GM19328 (cell line): ENCODE measurements around the gene PLSCR4.
A peak's percentile ranks its signal among the peaks of the same experiment; 100 is the strongest.

Source experiments
- ATAC-seq: cut with Tn5 transposase; IDR thresholded peaks from one replicate; pipeline ENCODE4 v1.9.1; 2021; ENCODE audit warnings: mild to moderate bottlenecking, moderate library complexity; ENCODE audit not compliant: unreplicated experiment

Gene PLSCR4

DNA sequence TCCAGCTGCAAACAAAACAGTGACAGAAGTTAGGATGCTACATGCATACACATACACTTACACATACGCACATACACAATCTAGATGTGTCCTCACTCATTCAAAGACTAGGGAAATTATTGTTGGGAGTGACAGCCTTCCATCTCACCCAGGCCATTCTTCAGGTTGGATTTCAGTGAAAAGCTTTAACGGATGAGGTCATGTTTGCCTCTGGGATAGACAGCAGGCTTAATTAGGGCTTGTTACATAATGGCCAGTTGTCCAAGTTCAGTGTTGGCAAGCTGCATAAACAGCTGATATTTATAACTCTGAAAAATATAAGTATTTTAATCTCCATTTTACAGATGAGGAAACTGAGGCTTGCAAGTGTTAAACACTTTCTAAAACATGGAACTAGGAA lies 54.1 kb downstream of the PLSCR4 start:
- no peak for ATAC-seq

DNA sequence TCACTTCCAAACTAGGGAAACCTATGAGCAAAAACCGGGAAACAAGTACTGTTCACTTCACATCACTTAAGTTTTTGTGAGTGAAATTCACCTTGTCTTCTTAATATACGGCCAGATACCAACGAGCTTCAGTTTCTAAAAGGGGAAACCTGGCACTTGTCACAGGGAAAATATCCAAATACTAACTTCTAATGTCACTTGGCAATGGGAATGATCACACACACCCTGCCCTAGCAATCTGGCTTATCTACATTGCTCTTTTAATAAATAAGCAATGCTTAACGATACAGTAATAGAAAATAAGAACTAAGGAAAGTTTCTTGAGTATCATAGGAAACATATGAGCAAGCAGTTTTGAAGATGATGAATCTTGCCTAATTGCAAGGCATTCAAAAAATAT lies 55.3 kb downstream of the PLSCR4 start:
- ATAC-seq: no peak

DNA sequence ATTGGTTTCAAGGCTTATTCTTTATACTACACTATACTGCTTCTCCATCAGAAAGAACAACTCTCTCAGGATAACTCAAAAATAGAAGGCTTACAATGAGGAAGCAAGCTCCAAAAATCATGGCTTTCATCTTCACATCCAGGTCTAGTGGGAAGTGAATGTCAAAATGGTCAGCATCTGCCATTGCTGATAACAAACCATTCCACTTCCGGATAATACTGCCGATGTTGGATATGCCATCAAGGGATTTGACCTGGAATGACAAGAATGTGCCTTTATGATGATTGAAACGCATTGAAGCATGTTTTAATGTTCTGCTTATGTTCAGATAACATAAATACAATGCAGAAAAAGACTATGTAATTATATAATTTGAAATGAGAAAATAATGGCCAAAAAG lies 55.9 kb downstream of the PLSCR4 start:
- ATAC-seq: no peak

DNA sequence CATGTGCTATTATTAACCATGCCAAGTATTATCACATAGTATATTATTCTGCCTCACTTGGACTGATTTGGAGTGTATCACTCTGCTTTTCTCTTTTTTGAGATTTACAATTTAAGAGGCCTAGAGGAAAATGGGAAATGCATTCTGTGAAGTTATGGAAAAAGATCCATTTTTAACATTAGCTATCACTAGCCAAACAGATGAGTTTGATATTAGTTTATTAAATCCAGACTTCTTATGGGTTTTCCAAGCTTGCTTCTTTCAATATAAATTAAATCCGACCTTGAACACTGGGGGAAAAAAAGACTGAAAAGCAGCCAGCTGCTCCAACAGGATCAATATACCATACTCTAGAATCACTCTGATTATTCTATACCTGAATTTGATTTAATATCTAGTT lies 59.9 kb downstream of the PLSCR4 start:
- no peak for ATAC-seq

DNA sequence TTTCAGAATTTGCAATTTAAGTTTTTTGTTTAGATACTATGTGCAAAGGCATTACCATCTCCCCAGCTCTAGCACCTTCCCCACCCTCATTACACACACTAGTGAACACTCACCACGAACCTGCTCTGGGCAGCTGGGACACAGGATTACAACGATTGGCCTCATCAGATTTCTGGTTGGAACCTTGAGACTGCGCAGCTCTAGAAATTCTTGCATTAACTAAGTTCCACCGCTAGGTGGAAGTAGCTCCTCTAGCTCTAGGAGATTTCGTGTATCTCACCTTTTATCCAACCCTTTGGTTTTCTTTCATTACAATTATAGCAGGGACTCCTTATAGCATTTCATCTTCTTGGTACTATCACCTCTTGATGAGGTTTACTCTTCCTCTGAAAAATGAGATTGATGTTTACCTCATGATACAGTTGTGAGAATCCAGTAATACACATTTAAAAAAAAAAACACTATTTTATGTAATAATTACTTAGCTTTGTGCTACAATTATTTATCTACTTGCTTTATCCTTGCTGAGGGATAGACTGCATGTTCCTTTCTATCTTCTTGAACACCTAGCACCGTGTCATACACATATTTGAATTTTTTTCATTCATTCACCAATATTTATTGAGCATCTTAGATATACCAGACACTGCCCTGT lies 61.3 kb downstream of the PLSCR4 start:
- ATAC-seq: peak; percentile 89

DNA sequence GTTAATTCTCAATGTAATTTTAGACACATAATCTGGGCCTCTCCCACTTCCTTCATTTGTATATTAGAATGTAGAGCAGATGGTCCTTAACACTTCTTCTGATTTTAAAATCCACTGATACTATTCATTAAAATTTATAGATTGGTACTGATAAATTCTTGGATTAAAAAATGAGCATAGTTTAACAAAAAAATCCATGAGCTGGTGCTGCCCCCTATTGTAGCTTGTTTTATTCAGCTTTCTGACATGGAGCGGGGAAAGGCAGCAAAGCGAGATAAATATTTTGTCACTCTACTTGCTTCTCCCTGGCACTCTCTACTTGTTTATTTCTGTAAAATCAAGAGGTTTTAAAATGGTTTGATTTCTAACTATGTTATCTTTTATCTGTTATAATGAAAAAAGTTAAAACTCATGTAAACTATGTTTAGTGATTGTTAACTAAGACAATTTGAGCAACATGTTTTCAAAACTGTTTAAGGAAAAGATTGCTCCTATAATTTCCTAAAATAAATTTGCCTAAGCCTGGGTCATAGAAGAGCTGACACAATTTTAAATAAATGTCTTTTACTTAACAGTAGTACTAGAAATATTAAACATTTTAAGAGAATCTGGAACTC lies 63.5 kb downstream of the PLSCR4 start:
- ATAC-seq: no peak

DNA sequence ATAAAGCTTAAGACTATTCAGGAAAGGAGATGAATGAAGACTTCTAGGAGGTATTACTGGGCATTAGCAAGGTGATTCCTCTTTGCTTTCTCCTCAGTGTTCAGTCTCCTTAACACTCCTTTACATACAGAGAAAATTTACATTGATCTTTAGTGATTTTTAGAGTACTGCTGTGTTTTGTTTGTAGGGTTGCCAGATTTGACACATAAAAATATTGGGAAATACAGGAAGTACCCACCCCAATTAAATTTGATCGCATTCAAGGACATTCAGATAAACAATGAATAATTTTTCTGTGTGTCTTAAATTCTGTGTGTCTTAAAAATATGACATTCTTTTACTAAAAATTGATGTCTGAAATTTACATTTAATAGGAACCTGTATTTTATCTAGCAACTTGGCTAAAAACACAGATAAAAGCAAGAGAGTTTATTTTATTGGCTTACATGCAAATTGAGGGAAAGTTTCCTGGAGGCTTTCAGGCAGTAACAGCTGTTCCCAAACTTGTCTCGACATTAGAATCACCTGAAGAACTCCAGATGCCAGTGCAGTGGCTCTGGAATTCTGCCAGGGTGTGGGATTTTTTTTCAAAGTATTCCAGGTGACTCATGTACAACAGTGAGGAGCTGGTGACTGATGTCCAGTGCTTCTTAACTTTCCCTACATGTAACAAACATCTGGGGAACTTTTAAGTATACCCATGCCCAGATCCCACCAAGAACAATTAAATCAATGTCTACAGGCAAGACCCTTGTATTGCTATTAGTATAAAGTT lies 66.5 kb downstream of the PLSCR4 start:
- ATAC-seq: no peak

DNA sequence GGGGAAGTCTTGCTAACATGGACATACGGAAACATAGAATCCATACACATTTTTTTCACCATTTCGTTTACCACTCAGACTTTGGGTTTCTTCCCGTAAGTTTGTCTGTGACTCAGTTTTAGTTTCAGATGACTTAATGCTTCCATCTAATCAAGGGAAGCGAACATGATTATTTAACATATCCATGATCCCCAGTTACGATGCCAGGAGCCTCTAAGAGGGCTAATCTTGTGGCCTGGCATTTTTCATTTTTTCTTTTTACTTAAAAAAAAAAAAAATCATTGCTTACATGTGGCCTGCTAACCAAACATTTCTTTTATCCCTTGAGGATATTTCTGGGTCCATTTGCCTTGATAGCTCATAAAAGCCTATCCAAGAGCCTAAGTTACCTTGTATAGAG lies 69.7 kb downstream of the PLSCR4 start:
- no peak for ATAC-seq

DNA sequence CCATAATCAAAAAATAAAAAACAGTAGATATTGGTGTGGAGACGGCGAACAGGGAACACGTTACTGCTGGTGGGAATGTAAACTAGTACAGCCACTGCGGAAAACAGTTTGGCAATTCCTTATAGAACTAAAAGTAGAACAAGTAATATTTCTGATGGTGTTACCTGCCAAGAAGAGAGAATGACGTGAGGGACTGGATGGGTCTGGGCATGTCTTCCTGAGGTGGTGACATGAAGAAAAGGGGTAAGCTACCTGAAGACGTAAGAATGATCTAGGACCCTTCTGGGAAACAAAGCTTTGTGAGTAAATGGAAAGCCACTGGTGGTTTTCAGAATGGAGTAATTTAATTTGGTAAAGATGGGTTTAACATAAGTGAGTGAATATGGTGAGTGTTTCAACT lies 70.5 kb downstream of the PLSCR4 start:
- ATAC-seq: no peak

DNA sequence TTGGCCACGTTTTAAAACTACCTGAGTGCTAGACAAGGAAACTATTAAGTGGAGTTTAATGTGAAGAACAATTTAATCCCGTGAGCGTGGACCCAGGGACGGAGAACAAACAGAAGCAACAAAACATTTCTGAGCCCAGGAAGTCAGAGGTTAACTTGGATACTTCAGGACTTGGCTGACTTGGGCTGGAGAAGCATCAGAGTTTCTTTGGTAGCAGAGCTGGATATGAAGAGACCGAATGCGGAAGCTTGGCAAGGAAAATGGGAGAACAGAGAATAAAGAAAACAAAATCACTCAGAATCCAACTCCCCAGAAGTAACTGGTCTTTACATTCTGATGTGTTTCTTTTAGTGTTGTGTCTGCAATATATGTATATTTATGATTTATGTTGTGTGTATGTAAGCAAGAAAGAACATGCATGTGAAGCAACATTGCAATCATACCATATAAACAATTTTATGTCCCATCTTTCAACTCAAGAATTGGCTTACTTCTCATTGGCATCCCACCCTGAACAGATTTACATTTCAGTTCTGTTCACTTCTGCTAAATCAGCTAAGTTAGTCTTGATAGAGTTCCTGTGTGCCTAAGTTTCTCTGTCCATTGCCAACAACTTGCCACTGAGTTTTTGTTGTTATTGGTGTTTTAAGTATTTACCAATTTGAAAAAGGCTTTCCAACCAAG lies 72.8 kb downstream of the PLSCR4 start:
- ATAC-seq: no peak

DNA sequence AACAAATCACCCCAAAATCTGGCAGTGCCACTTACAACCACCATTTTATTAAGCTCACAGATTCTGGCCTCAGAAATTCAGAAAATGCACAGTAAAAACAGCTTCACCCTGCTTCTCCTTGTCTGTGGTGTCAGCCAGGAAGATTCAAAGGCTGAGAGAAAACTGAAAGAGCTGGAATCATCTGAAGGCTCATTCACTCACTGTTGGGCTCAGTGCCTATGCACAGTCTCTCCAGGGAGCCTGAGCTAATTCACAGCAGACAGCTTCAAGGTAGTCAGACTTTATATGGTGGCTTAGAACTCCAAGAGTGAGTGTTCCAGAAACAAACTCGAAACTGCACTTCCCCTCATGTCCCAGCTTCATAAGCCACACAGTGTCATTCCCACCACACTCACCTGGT lies 73.4 kb downstream of the PLSCR4 start:
- no peak for ATAC-seq

DNA sequence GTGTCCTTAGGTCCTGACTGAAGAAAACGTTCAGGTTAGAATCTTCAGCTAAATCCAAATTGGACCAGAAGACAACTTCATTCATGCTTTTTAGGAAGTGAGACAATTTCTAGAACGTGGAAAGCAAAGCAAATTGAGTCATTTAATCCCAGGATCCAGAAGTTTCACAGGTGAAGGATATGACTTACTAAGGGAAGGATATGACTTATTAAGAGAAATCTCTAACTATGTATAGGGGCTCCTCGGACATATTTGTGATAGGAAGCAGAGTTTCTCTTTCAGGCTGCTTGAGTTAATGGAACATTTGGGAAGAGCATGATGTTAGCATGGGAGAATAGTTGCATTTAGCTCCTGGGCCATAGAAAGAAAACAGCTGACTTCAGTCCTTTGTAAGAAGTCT lies 73.8 kb downstream of the PLSCR4 start:
- no peak for ATAC-seq

DNA sequence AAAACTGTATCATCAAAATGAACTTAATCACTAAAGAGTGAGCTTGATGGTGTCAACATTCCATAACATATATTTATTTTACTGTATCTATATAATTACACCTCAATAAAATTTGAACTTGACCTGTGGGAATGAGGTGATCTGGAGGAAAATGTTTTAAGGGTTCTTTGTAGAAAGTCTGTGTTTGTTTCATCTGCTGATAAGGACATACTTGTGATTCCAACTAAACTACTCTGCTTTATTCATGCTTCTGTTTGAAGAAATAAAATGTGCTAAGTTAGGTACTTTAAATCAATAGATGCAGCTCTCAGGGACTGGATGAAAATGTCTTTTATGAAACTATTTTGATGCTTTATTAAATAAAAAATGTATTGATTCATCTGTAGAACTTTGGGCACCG lies 78.3 kb downstream of the PLSCR4 start:
- no peak for ATAC-seq

DNA sequence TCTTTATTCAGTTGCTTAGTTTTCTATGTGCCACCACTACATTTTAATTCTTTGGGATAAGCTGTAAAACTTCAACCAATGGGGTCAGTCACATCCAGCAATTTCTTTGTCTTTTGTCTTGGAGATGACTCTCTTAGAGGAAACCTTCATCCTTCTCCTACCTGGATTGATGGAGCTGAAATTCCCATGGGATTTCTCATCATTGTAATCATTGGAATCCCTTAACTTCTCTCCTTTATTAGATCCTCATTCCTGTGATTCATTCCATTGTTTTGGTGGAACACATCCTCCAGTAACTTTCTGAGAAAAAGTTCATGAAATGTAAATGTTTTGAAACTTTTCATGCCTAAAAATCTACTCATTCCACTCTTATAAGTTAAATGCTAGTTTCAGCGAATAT lies 80.3 kb downstream of the PLSCR4 start:
- no peak for ATAC-seq

DNA sequence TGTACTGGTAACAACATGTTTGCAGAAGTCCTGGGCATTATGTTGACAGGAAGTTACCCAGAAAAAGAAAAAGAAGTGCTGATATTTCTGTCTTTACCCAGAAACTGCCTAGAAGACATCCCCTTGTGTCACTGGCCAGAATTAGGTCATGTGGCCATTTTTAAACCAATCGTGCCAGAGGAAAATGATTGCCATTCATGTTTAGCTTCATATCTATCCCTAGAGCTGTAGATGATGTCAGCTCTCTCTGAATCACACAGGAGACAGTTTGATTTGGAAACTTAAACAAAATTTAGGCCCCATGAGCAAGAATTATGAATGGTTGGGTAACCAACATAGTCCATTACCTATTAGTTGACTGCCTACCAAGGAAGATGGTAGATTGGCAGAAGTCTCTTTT lies 81.0 kb downstream of the PLSCR4 start:
- ATAC-seq: no peak

DNA sequence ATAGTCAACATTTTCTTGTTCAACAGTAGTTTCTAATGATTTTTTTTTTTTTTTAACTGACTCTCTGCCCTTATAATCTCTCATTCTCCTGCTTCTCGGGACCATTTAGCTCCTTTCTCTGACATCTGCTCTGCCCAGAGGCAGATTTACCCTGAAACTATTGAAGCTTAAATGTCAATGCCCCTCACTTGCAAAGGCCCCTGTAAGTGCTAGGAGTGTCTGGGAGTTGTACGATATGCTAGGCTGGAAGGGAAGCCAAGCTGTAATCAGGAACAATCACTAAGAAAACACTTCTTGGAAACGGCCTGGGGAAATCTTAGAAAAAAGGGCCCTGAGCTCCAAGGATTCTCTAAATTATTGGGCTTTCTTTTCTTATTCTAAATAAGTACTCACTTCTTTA lies 84.1 kb downstream of the PLSCR4 start:
- ATAC-seq: no peak

DNA sequence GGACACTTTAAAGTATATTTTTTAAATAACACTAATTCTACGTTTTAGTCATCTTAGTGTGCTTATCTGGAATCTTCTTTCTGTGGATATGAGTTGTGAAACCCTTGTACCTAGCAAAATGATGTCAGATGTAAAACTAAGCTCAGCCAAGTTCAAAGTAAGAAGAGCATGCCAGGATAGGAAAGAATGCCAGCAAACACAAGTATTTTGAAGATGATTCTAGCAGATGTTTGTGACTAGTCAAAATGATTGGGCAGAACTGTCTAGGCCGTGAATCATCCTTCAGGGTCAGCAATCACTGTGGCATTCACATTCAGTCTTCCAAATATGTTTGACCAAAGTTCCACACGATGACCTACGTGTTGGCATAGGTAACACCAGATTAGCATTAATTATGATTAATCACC lies 84.5 kb downstream of the PLSCR4 start:
- no peak for ATAC-seq

DNA sequence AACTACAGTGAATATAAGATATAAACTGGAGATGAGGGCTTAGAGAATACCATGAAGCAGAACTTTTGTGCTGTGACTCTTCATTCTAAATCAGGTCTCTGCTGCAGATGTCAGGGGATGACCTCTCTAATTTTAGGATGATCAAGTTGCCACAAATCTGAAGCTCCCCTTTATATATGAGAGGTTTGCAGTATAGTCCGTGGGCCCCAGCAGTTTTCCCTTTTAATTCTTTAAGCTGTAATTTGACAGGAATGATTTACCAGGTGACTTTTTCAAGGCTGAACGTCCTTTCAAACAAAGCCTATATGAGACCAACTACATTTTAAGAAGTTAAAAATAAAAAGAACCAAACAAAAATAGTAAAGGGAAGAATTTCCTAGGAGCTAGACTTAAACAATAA lies 85.0 kb downstream of the PLSCR4 start:
- ATAC-seq: no peak

DNA sequence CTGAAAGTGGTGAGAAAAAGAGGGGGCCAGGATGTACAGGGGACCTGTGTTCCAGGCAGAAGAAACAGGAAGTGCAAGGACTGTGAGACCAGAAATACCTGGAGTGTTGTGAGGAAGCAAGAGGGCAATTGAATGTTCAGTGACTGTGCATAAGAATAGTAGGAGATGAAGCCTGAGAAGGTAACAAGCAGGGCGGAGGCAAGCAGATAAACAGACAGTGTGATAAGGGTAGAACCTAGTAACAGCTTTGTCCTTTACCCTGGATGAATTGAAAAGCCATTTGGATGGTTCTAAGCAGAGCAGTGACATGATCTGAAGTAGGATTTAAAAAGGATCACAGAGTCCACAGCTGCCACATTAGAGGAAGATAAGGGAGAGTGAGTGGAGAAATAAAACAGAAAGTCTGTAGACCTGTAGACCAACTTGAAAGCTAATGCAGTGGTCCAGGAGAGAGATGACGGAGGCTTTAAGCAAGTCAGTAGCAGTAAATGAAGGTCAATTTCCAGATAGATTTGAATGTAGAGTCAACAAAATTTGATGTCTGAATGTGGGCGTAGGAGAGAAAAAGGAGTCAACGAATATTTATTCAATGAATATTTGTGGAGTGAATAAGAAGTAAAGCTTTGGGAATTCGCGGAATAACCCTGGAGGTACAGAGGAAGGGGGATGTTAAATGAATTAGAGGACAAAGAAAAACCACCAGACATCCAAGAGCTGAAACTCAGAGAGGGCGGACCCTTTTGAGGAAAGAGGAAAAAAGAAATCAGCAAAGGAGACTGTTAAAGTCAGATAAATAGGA lies 85.7 kb downstream of the PLSCR4 start:
- ATAC-seq: no peak

DNA sequence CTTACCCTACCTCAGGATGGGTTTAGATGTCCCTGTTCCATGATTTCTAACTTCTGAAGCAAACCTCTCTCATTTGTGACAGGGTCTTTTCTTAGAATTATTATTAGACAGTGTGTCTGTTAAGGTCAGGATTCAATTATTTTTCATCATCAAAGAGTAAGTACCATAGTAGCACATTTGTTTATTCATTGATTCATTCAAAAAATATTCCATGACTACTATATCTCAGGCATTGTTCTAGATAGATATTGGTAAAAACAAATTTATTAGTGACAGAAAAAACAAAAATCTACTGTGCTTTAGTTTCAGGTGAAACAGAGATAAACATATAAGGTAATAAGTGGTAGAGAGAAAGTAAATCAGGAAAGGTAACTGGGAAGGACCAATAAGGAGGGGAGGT lies 86.4 kb downstream of the PLSCR4 start:
- ATAC-seq: no peak

DNA sequence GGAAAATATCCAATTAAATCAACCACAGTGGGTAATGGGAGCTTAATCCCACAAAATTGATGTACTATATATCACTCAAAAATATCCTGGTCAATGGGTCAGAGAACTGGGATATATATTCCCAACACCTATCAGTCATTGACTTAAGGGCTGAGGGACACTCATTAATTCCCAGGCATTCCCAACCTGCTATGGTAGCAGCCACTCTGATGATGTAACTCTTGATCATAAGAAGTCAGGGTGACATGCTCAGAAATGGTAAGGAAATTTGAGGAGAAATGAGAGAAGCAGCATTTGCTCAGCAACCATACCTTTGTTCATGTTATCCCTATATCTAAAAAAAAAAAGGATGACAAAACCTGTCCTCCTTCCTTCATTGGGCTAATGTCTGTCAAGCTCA lies 86.8 kb downstream of the PLSCR4 start:
- ATAC-seq: no peak
